GM23338 (cell line): ENCODE data around the gene KCNK1. TPM values are rescaled to one million over a fixed set of nuclear protein-coding genes. Genes with fewer than 3 reads are reported as not detected.
A peak's percentile ranks its signal among the peaks of the same experiment; 100 is the strongest.

Source experiments
- ATAC-seq: fragments of 200-7000 bp; cut with Tn5 transposase; 3 replicates; pipeline ENCODE4 v1.9.1; 2020
- DNase-seq: peaks from one replicate; pipeline ENCODE4 v3.0.0-alpha.2; 2015; ENCODE audit warnings: low spot score
- H2AFZ ChIP-seq: fragments of 200-600 bp; sonication (generic); 2 replicates; pipeline ENCODE4 v1.8.0; 2016; ENCODE audit warnings: antibody characterized with exemption, mild to moderate bottlenecking, moderate library complexity
- H3F3A ChIP-seq: fragments of 200-600 bp; sonication (generic); replicated peaks from 2 replicates; pipeline ENCODE4 v1.8.0; 2017; ENCODE audit warnings: antibody characterized with exemption, mixed run types, low read depth
- H3K27ac ChIP-seq: fragments of 200-600 bp; sonication (generic); 2 replicates; pipeline ENCODE4 v1.6.1; 2016; ENCODE audit warnings: low read depth
- H3K27me3 ChIP-seq: fragments of 200-600 bp; sonication (generic); 2 replicates; pipeline ENCODE4 v1.8.0; 2016; ENCODE audit warnings: mild to moderate bottlenecking, mixed run types, moderate library complexity; ENCODE audit not compliant: insufficient read depth
- H3K36me3 ChIP-seq: fragments of 200-600 bp; sonication (generic); 2 replicates; pipeline ENCODE4 v1.8.0; 2016; ENCODE audit warnings: mild to moderate bottlenecking; ENCODE audit not compliant: insufficient read depth
- H3K4me1 ChIP-seq: fragments of 200-600 bp; sonication (generic); 2 replicates; pipeline ENCODE4 v1.8.0; 2016; ENCODE audit warnings: mild to moderate bottlenecking, moderate library complexity; ENCODE audit not compliant: insufficient read depth
- H3K4me2 ChIP-seq: fragments of 200-600 bp; sonication (generic); 2 replicates; pipeline ENCODE4 v1.7.1; 2017; ENCODE audit warnings: mixed run types
- H3K4me3 ChIP-seq: fragments of 200-600 bp; sonication (generic); 2 replicates; pipeline ENCODE4 v1.6.1; 2016; ENCODE audit warnings: mixed run types
- H3K79me2 ChIP-seq: fragments of 200-600 bp; sonication (generic); replicated peaks from 2 replicates; pipeline ENCODE4 v1.8.0; 2017; ENCODE audit warnings: mild to moderate bottlenecking; ENCODE audit not compliant: insufficient read depth
- H3K9me2 ChIP-seq: fragments of 200-600 bp; sonication (generic); 2 replicates; pipeline ENCODE4 v1.8.0; 2017; ENCODE audit not compliant: insufficient read depth
- H4K20me1 ChIP-seq: fragments of 200-600 bp; sonication (generic); replicated peaks from 2 replicates; pipeline ENCODE4 v1.8.0; 2017; ENCODE audit warnings: mild to moderate bottlenecking; ENCODE audit not compliant: insufficient read depth
- H3K27ac Mint-ChIP-seq: 2 replicates; pipeline ENCODE4 v1.8.0; 2020; ENCODE audit warnings: inconsistent platforms, mild to moderate bottlenecking, moderate library complexity, mixed read lengths
- H3K27me3 Mint-ChIP-seq: 3 replicates; pipeline ENCODE4 v1.8.0; 2022; ENCODE audit warnings: low read depth, mild to moderate bottlenecking, moderate library complexity, mixed read lengths, inconsistent platforms; ENCODE audit not compliant: insufficient read depth, poor library complexity
- H3K36me3 Mint-ChIP-seq: 3 replicates; pipeline ENCODE4 v1.8.0; 2021; ENCODE audit warnings: low read depth, mild to moderate bottlenecking, inconsistent platforms, moderate library complexity, mixed read lengths
- H3K4me1 Mint-ChIP-seq: 3 replicates; pipeline ENCODE4 v1.8.0; 2020; ENCODE audit warnings: mild to moderate bottlenecking, inconsistent platforms, mixed read lengths
- H3K4me3 Mint-ChIP-seq: 3 replicates; pipeline ENCODE4 v1.8.0; 2021; ENCODE audit warnings: moderate library complexity, mild to moderate bottlenecking, inconsistent platforms, mixed read lengths
- H3K9me3 Mint-ChIP-seq: 3 replicates; pipeline ENCODE4 v1.8.0; 2020; ENCODE audit warnings: moderate library complexity, mild to moderate bottlenecking, inconsistent platforms, mixed read lengths
- CREB1 ChIP-seq: fragments of 250-450 bp; sonication (Bioruptor Pico); IDR thresholded peaks from 2 replicates; pipeline ENCODE4 v1.5.0; 2020; ENCODE audit warnings: low read depth, mild to moderate bottlenecking, moderate library complexity
- CTCF ChIP-seq, 2 experiments: fragments of 200-600 bp in 1 of 2; sonication (generic) in 1 of 2; conservative IDR thresholded peaks; 2 replicates each; pipeline versions ENCODE4 v1.5.1 to v1.6.1; 2016 to 2017; ENCODE audit warnings: antibody characterized with exemption in 2 of 2, low read depth in 2 of 2, mild to moderate bottlenecking in 2 of 2, moderate library complexity in 1 of 2
- ETS1 ChIP-seq: IDR thresholded peaks from 2 replicates; pipeline ENCODE4 v1.6.1; 2016; ENCODE audit warnings: antibody characterized with exemption
- EZH2 ChIP-seq: fragments of 200-600 bp; sonication (generic); IDR thresholded peaks from one replicate; pipeline ENCODE4 v1.8.0; 2017; ENCODE audit warnings: antibody characterized with exemption, mild to moderate bottlenecking, low read depth; ENCODE audit not compliant: unreplicated experiment
- EZH2phosphoT487 ChIP-seq: fragments of 200-600 bp; sonication (generic); IDR thresholded peaks from one replicate; pipeline ENCODE4 v1.8.1; 2018; ENCODE audit warnings: antibody characterized with exemption; ENCODE audit not compliant: unreplicated experiment
- JUNB ChIP-seq: IDR thresholded peaks from one replicate; pipeline ENCODE4 v1.6.1; 2016; ENCODE audit warnings: antibody characterized with exemption; ENCODE audit not compliant: unreplicated experiment
- NANOG ChIP-seq: IDR thresholded peaks from 2 replicates; pipeline ENCODE4 v1.6.1; 2016; ENCODE audit warnings: antibody characterized with exemption, borderline replicate concordance
- POLR2AphosphoS5 ChIP-seq: IDR thresholded peaks from 2 replicates; pipeline ENCODE4 v1.6.1; 2016; ENCODE audit warnings: antibody characterized with exemption, low read depth
- REST ChIP-seq: IDR thresholded peaks from one replicate; pipeline ENCODE4 v1.6.1; 2018; ENCODE audit warnings: antibody characterized with exemption; ENCODE audit not compliant: unreplicated experiment
- STAT1 ChIP-seq: IDR thresholded peaks from one replicate; pipeline ENCODE4 v1.6.1; 2016; ENCODE audit warnings: antibody characterized with exemption; ENCODE audit not compliant: unreplicated experiment
- ZNF114 ChIP-seq: fragments of 250-450 bp; sonication (Bioruptor Pico); IDR thresholded peaks from 2 replicates; pipeline ENCODE4 v1.5.0; 2020; ENCODE audit warnings: mild to moderate bottlenecking, moderate library complexity
- ZNF331 ChIP-seq: fragments of 250-450 bp; sonication (Bioruptor Pico); IDR thresholded peaks from 2 replicates; pipeline ENCODE4 v1.5.0; 2020; ENCODE audit warnings: low read depth, mild to moderate bottlenecking, moderate library complexity
- ZNF462 ChIP-seq: fragments of 250-450 bp; sonication (Bioruptor Pico); IDR thresholded peaks from 2 replicates; pipeline ENCODE4 v1.5.0; 2020; ENCODE audit warnings: mild to moderate bottlenecking, moderate library complexity
- polyA plus RNA-seq: library from polyadenylated mRNA; unstranded; fragments of >200 nt; fragmentation: Nextera tagmentation; extraction: Ambion mirVana; gene quantifications from 2 replicates; pipeline ENCODE4 v1.2.1, GENCODE V29; 2016
- total RNA-seq: library from RNA; depleted of rRNA; stranded (reverse); fragments of >200 nt; shearing (Covaris generic); gene quantifications from 2 replicates; pipeline ENCODE4 v1.2.3, GENCODE V29; 2014

The KCNK1 gene
- total and polyA plus RNA-seq, 2 experiments from 2014 or later, result 10.1 to 12.7 TPM

- no peaks in the 10 kb centered on the region for H4K20me1 ChIP-seq
- no peaks in the 10 kb centered on the region for H3K36me3 ChIP-seq
- DNase-seq (peak; percentile 37), ATAC-seq (peak; percentile 72)
- no peak overlapping the region for H3K27ac ChIP-seq
- H3K79me2 ChIP-seq, result no peaks in the 10 kb centered on the region
- Mint-ChIP-seq H3K36me3 (no peaks in the 10 kb centered on the region), H3K4me1 (peaks cover 20% of the 10 kb centered on the region), H3K4me3 (no peak overlapping the region), H3K9me3 (peaks cover 6% of the 10 kb centered on the region; the same call in 2 of the 3 replicates), H3K27ac (peak overlapping the region; percentile 54; the same call in 1 of the 2 replicates), H3K27me3 (peaks cover 8% of the 10 kb centered on the region)
- no peak overlapping the region for H3K4me2 ChIP-seq
- peaks cover 6% of the 10 kb centered on the region for H3K4me1 ChIP-seq
- no peaks in the 10 kb centered on the region for H3K27me3 ChIP-seq
- H3K4me3 ChIP-seq, result no peak overlapping the region
- H2AFZ ChIP-seq, result no peak overlapping the region
- no peaks in the 10 kb centered on the region for H3F3A ChIP-seq
- no peaks in the 10 kb centered on the region for H3K9me2 ChIP-seq
- TF ChIP-seq STAT1 (no peak), ETS1 (no peak), ZNF331 (CRISPR knock-in tag) (no peak), NANOG (no peak), EZH2 (no peak), ZNF462 (CRISPR knock-in tag) (no peak), EZH2phosphoT487 (no peak), ZNF114 (CRISPR knock-in tag) (no peak), JUNB (no peak), POLR2AphosphoS5 (no peak), CREB1 (CRISPR knock-in tag) (no peak), REST (no peak), CTCF (conservative IDR thresholded peaks at IDR 0.05; ENCODE audit: low read depth in 2 of 2) (no peak)
Measured at GRCh38 chr1:233721004-233721595, 107.2 kb downstream of the KCNK1 start.
